NB4 (cell line): ENCODE results near the gene TMEM53.
"Not testable (repeated sequence)": the region's sequence is repeated elsewhere in the genome, so short reads cannot be mapped to it uniquely, and the experiment has no call there.

Experiments used
- DNase-seq: peaks from one replicate; pipeline ENCODE4 v3.0.0; 2010; ENCODE audit warnings: low read depth
- H3K4me3 ChIP-seq: one replicate; pipeline ENCODE4 v1.5.1; 2011; ENCODE audit warnings: mild to moderate bottlenecking, low read depth, low read length, moderate library complexity
- MYC ChIP-seq: IDR thresholded peaks from 2 replicates; pipeline ENCODE4 v1.6.1; 2011; ENCODE audit warnings: low read depth, low read length
- POLR2A ChIP-seq: IDR thresholded peaks from 2 replicates; pipeline ENCODE4 v1.6.1; 2011; ENCODE audit warnings: mild to moderate bottlenecking; ENCODE audit not compliant: insufficient read length; ENCODE audit errors: extremely low read depth
- TF ChIP-seq, protein P1 (sequence below): IDR thresholded peaks from one replicate; pipeline ENCODE4 v1.5.1; 2012; ENCODE audit warnings: low read depth, low read length
- TF ChIP-seq, protein P2 (sequence below): IDR thresholded peaks from 2 replicates; pipeline ENCODE4 v1.6.1; 2011; ENCODE audit warnings: low read depth, low read length

TMEM53 gene

DNA sequence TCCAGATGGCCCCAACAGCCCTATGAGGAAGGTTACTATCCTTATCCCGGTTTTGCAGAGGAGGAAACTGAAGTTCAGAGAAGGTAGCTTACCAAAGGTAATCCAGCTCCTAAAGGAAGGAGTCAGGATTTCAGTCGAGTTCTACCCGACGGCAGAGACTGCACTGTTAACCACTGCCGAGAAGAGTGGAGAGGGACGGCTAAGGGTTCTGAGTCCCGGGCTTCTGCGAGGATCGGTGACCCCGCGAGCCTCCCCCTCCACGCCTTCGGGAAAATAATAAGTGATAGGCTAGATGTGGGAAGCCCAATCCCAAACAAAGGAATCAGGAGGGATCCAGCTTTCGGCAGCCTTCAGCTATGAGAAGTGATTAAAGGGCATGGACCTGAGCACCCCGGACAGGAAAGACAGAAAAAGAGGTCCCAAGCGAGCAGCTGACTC is 587 bp downstream of the TMEM53 start:
- TF ChIP-seq, protein P1, sequence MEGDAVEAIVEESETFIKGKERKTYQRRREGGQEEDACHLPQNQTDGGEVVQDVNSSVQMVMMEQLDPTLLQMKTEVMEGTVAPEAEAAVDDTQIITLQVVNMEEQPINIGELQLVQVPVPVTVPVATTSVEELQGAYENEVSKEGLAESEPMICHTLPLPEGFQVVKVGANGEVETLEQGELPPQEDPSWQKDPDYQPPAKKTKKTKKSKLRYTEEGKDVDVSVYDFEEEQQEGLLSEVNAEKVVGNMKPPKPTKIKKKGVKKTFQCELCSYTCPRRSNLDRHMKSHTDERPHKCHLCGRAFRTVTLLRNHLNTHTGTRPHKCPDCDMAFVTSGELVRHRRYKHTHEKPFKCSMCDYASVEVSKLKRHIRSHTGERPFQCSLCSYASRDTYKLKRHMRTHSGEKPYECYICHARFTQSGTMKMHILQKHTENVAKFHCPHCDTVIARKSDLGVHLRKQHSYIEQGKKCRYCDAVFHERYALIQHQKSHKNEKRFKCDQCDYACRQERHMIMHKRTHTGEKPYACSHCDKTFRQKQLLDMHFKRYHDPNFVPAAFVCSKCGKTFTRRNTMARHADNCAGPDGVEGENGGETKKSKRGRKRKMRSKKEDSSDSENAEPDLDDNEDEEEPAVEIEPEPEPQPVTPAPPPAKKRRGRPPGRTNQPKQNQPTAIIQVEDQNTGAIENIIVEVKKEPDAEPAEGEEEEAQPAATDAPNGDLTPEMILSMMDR, result no peak
- TF ChIP-seq, protein P2, sequence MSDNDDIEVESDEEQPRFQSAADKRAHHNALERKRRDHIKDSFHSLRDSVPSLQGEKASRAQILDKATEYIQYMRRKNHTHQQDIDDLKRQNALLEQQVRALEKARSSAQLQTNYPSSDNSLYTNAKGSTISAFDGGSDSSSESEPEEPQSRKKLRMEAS, result no peak
- TF ChIP-seq POLR2A (no peak), MYC (no peak)
- no peak for DNase-seq

DNA sequence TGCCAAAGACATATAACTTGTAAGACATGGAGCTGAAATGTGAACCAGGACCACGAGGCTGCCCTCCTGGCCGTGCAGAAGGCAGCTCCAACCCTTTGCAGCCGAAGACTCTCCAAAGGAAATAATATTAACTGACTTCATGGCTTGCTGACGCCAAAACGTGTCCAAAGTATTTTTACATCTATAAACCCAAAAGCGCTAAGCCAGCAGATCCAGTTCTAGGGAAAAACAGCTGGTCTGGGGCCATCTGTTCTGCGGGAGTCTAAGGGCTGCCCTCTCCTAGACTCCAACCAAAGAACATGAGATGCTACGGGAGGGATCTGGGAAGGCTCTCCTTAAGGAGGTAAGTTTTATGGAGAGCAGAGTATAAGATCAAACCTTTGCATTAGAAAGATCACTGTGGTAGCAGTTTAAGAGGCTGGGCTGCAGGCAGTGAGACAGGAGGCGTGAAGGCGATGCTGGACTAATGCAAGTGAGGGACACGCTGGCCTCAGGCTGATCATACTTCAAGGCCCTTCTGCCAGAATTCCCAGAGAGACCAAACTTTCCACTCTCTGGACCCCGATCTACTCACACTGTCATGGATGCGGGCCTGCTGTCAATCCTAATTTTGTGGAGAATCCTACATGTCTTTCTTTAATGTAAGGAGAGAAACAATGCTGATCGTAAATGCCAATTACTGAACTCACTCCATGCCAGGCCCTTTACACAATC is 1.2 kb downstream of the TMEM53 start:
- no peak for TF ChIP-seq MYC
- TF ChIP-seq, protein P2, result no peak
- TF ChIP-seq, protein P1, result no peak
- TF ChIP-seq POLR2A, result no peak
- no peak for DNase-seq
- H3K4me3 ChIP-seq, result peak overlapping the region; percentile 62

More for the DNA sequence above, 587 bp downstream of the TMEM53 start:
- H3K4me3 ChIP-seq, result peak overlapping the region; percentile 62

DNA sequence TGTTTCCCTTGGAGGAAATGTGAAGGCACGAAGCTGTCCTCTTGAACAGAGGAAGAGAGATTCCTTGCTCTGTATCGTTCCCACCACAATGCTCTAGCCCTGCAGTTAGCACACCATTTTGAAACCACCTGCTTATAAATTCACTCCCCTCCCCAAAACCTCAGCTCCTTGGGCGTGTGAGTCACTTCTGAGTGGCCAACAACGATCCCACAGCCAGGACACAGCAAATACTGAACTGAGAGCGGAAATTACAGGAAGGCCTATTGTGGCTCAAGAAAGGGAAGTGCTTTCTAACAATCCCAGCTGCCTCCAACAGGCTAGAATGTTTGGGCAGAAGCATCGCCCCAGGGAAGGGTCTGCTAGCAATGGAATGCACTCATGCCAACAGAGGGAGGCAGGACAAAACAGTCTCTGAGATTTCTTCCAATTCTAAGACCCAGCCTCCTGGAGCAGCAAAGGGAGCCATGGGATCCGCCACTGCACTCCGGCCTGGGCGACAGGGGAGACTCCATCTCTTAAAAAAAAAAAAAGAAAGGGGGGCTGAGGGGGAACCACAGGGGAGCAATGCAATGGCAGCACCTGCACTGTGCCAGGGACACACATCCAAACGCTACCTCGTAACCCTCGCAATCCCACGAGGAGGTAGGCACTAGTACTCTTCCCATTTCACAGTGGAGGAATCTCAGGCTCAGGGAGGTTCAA is 1.9 kb downstream of the TMEM53 start:
- peak; percentile 98 for DNase-seq
- peak; percentile 32 for TF ChIP-seq POLR2A
- TF ChIP-seq, protein P2, result peak; percentile 64
- peak; percentile 45 for TF ChIP-seq MYC
- TF ChIP-seq, protein P1, result no peak
- H3K4me3 ChIP-seq, result peak overlapping the region; percentile 49

DNA sequence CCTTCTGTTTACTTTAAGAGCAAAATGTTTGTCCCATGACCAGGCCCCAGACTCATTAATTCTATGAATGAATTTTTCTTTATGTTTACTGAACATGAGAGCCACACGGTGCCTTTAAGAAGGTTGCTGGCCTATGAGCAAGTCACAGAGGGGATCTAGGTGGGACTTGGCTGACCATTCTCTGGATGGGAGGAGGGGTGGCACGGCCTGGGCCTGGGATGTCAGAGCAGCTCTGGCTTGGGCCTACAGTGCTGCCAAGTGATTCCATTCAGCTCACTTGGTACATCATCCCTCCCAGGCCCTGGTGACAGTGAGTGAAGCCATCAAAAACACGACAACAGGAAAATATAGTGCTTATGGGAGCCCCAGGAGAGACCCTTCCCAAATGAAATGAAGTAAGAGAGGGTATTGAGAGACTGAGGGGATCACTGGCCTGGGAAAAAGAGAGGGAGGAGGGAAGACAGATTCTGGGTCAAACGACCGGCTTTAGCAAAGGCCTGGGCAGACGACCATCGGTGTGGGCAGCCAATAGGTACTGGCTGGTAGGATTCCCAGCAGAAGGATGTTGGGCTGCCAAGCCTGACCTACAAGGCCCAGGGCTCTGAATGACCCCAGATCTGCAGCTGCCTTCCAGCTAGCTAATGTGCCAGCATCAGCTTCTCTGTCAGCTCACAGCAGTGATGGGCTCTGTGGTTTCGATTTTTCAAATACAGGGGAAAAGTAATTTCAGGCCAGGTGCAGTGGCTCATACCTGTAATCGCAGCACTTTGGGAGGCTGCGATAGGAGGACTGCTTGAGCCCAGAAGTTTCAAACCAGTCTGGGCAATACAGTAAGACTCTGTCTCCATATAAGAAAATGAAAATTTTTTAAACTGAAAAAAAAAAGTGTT is 3.3 kb downstream of the TMEM53 start:
- no peak for DNase-seq
- no peak overlapping the region for H3K4me3 ChIP-seq
- TF ChIP-seq, protein P1, result no peak
- TF ChIP-seq, protein P2, result no peak
- TF ChIP-seq MYC (no peak), POLR2A (no peak)

DNA sequence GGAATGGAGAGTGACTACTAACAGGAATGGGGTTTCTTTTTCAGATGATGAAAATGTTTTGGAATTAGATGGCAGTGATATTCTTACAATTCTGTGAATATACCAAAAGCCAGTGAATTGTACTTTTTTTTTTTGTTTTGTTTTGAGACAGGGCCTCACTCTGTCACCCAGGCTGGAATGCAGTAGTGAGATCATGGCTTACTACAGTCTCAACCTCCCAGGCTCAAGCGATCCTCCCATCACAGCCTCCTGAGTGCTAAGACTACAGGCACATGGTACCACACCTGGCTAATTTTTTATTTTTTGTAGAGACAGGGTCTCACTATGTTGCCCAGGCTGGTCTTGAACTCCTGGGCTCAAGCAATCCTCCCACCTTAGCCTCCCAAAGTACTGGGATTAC is 7.6 kb downstream of the TMEM53 start:
- DNase-seq, H3K4me3 ChIP-seq: not testable (repeated sequence)
